HG03469 (cell line): ENCODE measurements around the gene TRIP10.
"Not testable (repeated sequence)": the region's sequence is repeated elsewhere in the genome, so short reads cannot be mapped to it uniquely, and the experiment has no call there.

Experiments
- ATAC-seq: cut with Tn5 transposase; IDR thresholded peaks from one replicate; pipeline ENCODE4 v1.9.1; 2021; ENCODE audit warnings: mild to moderate bottlenecking, moderate library complexity, moderate number of reproducible peaks; ENCODE audit not compliant: unreplicated experiment

The TRIP10 gene

GRCh38 chr19:6739390-6739882 is at the start of gene TRIP10:
Gene TRIP10 (plus strand): TSS chr19:6739680. CDS start chr19:6739762, 82 bp downstream.
- ATAC-seq = no peak

GRCh38 chr19:6690160-6690885 is 49.2 kb upstream of the TRIP10 start:
- ATAC-seq = no peak

DNA sequence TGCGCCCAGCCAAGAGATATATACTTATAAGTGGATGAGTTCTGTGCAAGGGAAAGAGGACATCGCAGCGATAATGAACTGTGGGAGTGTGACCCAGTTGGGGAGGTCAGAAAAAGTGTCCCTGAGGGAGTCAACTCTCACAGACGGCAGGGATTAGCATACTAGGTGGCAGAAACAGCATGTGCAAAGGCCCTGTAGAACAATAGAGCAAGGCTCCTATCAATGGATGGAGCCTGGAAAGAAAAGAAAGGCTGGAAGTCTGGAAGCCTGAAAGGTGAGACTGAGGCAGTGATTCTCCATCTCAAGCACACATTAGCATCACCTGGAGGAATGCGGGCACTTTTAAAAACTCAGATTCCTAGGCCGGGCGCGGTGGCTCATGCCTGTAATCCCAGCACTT is 48.1 kb upstream of the TRIP10 start:
- no peak for ATAC-seq

- no peak for ATAC-seq
Measured at GRCh38 chr19:6692027-6692426, 47.5 kb upstream of the TRIP10 start.

- no peak for ATAC-seq
Measured at GRCh38 chr19:6693056-6693471, 46.4 kb upstream of the TRIP10 start.

- ATAC-seq = no peak
Measured at GRCh38 chr19:6693681-6694080, 45.8 kb upstream of the TRIP10 start.

GRCh38 chr19:6694147-6694815 is 45.2 kb upstream of the TRIP10 start:
- no peak for ATAC-seq

- ATAC-seq = no peak
Measured at GRCh38 chr19:6696239-6696820, 43.1 kb upstream of the TRIP10 start.

DNA sequence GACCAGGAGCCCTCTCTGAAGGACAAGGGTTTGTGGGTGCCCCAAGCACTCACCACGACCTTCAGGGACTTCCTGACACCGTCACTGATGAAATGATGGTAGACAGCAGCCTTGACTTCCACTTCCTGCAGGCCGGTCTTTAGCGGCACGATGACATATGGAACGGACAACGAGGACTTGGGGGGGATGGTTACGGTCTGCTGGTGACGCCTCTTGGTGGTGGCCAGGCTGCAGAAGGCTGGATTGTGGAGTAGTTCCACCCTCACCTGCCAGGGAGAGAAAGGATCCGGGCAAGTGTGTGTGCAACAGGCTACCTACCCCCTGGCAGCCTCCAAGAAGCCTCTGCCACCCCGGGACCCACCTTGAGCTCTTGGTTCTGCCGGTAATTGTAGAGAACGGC is 42.2 kb upstream of the TRIP10 start:
- no peak for ATAC-seq

DNA sequence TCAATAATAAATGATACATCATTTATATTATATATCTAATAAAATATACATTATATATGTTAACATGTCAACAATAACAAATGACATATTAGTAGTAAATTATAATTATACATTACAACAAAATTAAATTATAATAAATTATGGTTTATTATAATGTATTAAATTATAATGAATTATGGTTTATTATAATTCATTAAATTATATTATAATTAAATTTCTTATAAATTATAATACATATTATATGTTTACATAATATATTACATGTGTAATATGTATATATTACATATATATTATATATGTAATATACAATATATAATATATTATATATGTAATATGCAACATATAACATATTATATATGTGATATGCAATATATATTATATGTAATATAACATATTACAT is 39.5 kb upstream of the TRIP10 start:
- no peak for ATAC-seq

- ATAC-seq = no peak
Measured at GRCh38 chr19:6700586-6701316, 38.7 kb upstream of the TRIP10 start.

DNA sequence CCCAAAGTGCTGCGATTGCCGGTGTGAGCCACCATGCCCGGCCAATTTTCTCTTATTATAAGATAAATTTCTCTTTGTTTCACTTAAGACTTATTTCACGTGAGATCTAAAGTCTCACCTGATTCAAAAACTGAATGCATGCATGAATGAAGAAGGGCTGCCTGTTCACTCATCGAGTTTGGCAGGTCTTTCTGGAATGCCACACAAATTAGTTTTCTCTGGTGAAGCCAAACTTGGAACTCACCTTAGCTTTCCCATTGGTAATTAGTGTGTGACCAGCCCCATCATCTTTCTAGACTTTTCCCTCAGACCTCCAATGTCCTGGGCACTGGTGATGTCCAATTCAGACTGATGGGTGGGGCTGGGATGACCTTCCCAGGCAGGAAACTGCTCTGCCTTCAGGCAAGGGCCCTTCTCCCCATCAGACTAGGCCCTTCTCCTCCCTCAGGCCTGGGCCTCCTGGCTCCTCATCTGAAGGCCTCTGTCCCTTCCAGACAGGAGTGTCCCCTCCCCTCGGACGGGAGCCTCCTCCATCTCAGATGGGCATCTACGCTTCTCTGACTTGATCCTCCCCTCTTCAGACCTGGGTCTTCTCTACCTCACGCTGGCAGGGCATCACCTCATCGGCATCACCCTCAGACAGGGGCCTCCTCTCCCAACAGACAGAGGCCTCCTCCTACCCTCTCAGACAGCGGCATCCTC is 33.4 kb upstream of the TRIP10 start:
- no peak for ATAC-seq

- no peak for ATAC-seq
Measured at GRCh38 chr19:6706633-6706958, 32.9 kb upstream of the TRIP10 start.

- ATAC-seq = no peak
Measured at GRCh38 chr19:6707011-6707657, 32.3 kb upstream of the TRIP10 start.

DNA sequence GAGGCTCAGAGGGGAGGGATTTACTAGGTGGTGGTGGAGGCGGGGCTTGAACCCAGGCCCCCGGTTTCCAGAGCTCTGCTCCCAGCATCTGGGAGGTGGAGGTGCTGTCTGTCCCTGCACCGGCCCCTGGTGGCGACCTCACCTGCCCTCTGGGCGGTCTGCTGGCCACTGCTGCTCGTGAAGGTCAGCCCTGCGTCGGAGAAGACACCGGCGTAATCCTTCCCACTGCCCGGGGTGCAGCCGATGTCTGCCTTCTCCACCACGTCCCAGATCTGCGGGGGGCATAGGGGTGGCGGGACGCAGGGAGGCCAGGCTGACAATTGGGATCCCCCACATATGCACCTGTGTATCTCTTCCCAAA is 31.8 kb upstream of the TRIP10 start:
- ATAC-seq = no peak

DNA sequence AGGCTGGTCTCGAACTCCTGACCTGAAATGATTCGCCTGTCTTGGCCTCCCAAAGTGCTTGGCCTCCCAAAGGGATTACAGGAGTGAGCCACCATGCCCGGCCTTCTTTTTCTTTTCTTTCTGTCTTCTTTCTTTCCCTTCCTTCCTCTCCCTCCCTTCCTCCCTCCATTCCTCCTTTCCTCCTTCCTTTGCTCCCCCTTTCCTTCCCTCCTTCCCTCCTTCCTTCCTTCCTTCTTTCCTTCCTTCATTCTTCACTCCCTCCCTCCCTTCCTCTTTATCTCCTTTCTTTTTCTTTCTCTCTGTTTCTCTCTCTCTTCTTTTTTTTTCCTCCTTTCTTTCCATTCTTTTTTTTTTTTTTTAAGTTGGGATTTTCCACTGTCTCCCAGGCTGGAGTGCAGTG is 31.1 kb upstream of the TRIP10 start:
- no peak for ATAC-seq

- ATAC-seq = not testable (repeated sequence)
Measured at GRCh38 chr19:6708913-6709312, 30.6 kb upstream of the TRIP10 start.

GRCh38 chr19:6709549-6709948 is 29.9 kb upstream of the TRIP10 start:
- no peak for ATAC-seq

DNA sequence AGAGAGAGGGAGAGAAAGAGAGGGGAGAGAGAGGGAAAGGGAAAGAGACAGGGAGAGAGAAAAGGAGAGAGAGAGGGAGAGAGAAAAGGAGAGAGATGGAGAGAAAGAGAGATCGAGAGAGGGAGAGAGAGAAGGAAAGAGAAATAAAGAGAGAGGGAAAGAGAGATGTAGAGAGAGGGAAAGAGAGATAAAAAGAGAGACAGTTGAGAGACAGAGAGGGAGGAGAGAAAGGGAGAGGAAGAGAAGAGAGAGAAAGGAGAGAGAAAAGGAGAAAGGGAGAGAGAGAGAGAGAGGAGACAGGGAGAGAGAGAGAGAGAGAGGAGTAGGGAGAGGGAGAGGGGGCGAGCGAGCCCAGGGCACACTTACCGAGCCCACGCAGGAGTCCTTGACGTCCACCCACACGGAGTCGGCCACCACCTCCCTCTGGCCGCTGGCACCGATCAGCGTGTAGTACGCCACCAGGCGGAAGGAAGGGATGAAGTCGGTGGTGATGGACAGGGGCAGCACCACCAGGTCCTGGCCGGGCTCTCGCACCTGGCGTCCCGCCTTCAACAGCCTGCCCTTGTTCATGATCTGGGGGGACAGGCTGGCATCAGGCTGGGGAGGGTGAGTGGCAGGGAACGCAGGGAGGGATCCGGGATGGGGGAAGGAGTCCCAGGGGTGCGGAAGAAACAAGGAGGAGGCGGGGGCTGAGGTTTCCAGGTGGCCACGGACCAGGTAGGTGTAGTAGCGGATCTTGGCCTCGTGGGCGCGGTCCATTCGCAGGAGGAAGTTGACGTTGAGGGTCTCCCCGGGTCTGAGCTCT is 29.0 kb upstream of the TRIP10 start:
- no peak for ATAC-seq

DNA sequence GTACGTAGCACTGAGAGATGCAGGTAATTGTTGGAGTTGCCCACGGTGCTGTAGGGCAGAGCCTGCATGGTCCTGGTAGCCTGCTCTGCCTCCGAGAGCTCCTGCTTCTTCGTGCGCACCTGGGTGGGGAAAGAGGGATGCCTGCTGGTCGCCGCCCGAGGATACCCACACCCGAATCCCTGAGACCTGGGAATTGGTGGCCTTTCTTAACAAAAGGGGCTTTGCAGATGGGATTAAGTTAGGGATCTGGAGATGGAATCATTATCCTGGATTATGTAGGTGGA is 28.5 kb upstream of the TRIP10 start:
- no peak for ATAC-seq
